Superior temporal gyrus (tissue), 1 donor: ENCODE measurements around the gene SLC25A15.
"Not testable (repeated sequence)": the region's sequence is repeated elsewhere in the genome, so short reads cannot be mapped to it uniquely, and the experiment has no call there.

Source experiments
- DNase-seq: peaks from one replicate; pipeline ENCODE4 v3.0.0-alpha.2; 2016; ENCODE audit errors: extremely low spot score

The SLC25A15 gene

DNA sequence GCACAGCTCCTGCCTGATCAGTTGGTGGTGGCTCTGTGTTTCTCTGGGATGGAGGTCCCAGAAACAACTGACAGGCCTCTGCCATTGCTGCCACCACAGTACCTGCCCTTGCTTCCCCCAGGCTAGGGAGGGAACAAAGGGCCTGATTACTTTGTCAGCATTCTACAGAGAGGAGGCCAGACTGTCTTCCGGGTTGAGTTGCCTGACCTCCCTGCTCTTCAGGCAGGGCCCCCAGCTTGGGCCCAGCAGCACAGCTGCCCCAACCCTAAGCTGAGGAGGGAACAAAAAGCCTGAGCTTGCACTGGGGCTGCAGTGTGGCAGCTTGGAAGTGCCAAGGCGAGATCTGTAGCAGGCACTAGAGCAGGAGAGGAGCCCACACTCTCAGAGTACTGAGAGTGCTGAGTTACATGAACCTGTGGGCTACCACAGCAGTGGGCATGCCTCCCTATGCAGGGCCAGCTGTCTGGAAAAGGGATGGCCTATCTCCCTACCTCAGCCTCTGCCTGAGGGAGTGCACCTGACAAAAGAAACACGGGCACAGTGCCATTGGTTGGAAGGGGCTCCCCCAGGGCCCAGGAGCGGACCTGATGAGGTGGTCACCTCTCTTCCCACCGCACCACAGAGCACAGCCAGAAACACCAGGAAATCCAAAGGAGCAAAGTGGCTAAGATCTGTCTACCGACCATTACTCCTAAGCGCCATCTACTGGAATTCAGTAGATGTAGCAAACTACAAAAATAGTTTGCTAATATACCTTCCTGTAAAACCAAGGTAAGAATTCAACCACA lies 24.4 kb downstream of the SLC25A15 start:
- DNase-seq = no peak

DNA sequence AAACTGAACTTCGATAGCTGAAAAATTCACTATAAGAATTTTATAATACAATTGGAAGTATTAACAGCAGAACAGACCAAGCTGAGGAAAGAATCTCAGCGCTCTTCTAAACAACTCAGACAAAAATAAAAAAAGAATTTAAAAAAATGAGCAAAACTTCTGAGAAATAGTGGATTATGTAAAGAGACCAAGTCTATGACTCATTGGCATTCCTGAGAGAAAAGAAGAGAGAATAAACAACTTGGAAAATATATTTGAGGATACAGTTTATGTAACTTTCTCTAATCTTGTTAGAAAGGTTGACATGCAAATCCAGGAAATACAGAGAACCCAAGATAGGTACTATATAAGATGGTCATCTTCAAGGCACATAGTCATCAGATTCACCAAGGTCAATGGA lies 25.4 kb downstream of the SLC25A15 start:
- no peak for DNase-seq

DNA sequence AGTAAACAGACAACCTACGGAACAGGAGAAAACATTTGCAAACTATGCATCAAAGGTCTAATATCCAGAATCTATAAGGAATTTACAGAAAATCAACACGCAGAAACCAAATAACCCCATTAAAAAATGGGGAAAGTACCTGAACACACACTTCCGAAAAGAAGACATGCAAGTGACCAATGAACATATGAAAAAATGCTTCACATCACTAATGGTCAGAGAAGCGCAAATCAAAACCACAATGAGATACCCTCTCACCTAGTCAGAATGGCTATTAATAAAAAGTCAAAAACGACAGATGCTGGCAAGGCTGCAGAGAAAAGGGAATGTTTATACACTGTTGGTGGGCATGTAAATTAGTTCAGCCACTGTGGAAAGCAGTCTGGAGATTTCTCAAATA lies 29.5 kb downstream of the SLC25A15 start:
- DNase-seq = no peak

- DNase-seq = no peak
These were observed 30.4 kb downstream of the SLC25A15 start for GRCh38 chr13:40819797-40820315.

GRCh38 chr13:40839725-40840124 lies 50.3 kb downstream of the SLC25A15 start:
- DNase-seq = not testable (repeated sequence)

GRCh38 chr13:40840955-40841354 lies 51.5 kb downstream of the SLC25A15 start:
- not testable (repeated sequence) for DNase-seq
